Sciatic nerve (tissue), 2 donors: Measurements from ENCODE around the gene FCER1G. TPM values are rescaled to one million over a fixed set of nuclear protein-coding genes. Genes with fewer than 3 reads are reported as not detected.
"Not testable (repeated sequence)": the region's sequence is repeated elsewhere in the genome, so short reads cannot be mapped to it uniquely, and the experiment has no call there.

Experiments
- ATAC-seq: fragments of 200-7000 bp; cut with Tn5 transposase; one replicate; pipeline ENCODE4 v1.9.1; 2020; ENCODE audit warnings: mild to moderate bottlenecking, moderate library complexity
- DNase-seq: peaks from one replicate; pipeline ENCODE4 v3.0.0-alpha.2; 2020; ENCODE audit warnings: low spot score
- intact Hi-C: fragments of 100-400 bp; cut with DNase I; formaldehyde crosslinking; loops from one replicate; pipeline ENCODE4 v1.14.2; 2022
- microRNA-seq: library from miRNA; unstranded; fragments of <30 nt; microRNA quantifications from one replicate; pipeline ENCODE4 v1.2.0, GENCODE V29; 2020
- total RNA-seq: library from RNA; stranded (reverse); fragmentation: NEBNext Ultra II Directional; extraction: Animal tissue kit (Norgen Biotek cat#: 25700); gene quantifications from one replicate; pipeline ENCODE4 v1.2.1, GENCODE V29; 2021
- donor health status: DM: no; HTN: no; CAD: no.
- donor health status: DM: no; HTN: no; CAD: no.

The FCER1G gene
- total RNA-seq, 1 donor from 2014 or later = 43.9 TPM

- intact Hi-C loops = no loop called here
- DNase-seq (no peak), ATAC-seq (no peak)
Observed at GRCh38 chr1:161251579-161251978, 36.5 kb downstream of the FCER1G start.

- DNase-seq, ATAC-seq, intact Hi-C loops: not testable (repeated sequence)
Observed at GRCh38 chr1:161255302-161255701, 40.2 kb downstream of the FCER1G start.

GRCh38 chr1:161255955-161256520 is 40.9 kb downstream of the FCER1G start:
- intact Hi-C loops, ATAC-seq, DNase-seq: not testable (repeated sequence)

GRCh38 chr1:161257109-161257508 is 42.0 kb downstream of the FCER1G start:
- DNase-seq, intact Hi-C loops, ATAC-seq: not testable (repeated sequence)

GRCh38 chr1:161258439-161259344 is 43.6 kb downstream of the FCER1G start, which contains the start of gene PCP4L1:
Gene PCP4L1 (plus strand): TSS chr1:161258745. CDS start chr1:161258975, 230 bp downstream.
- intact Hi-C loops = no loop called here
- peak; percentile 63 for DNase-seq
- peak; percentile 70 for ATAC-seq

GRCh38 chr1:161259345-161259702 is 44.2 kb downstream of the FCER1G start:
- intact Hi-C loops = no loop called here
- no peak for ATAC-seq
- DNase-seq = no peak

GRCh38 chr1:161259765-161260164 is 44.7 kb downstream of the FCER1G start:
- intact Hi-C loops = no loop called here
- DNase-seq = no peak

GRCh38 chr1:161260376-161261260 is 45.5 kb downstream of the FCER1G start:
- DNase-seq = no peak
- no peak for ATAC-seq
- intact Hi-C loops = no loop called here

More at GRCh38 chr1:161259765-161260164, 44.7 kb downstream of the FCER1G start:
- ATAC-seq = no peak

GRCh38 chr1:161261261-161262235 is 46.5 kb downstream of the FCER1G start:
- DNase-seq (no peak), ATAC-seq (no peak)
- intact Hi-C loops = no loop called here

- ATAC-seq (no peak), DNase-seq (no peak)
- intact Hi-C loops = no loop called here
Observed at GRCh38 chr1:161265305-161265704, 50.2 kb downstream of the FCER1G start.

GRCh38 chr1:161266202-161266601 is 51.1 kb downstream of the FCER1G start:
- intact Hi-C loops = no loop called here
- ATAC-seq = no peak
- DNase-seq = no peak

GRCh38 chr1:161266836-161267235 is 51.7 kb downstream of the FCER1G start:
- ATAC-seq = no peak
- intact Hi-C loops = no loop called here
- DNase-seq = no peak

GRCh38 chr1:161267321-161267720 is 52.2 kb downstream of the FCER1G start:
- intact Hi-C loops = no loop called here
- DNase-seq (no peak), ATAC-seq (no peak)

Small RNA genes within 50 kb of the gene (microRNA-seq; reads per million reads assigned to microRNA genes)
- not detected for gene MIR5187

Other genes starting within 250 kb of the FCER1G start
- 20.3 TPM for gene F11R, start 194.1 kb upstream of the FCER1G start, total RNA-seq
- 13.1 TPM for gene TSTD1, start 176.3 kb upstream of the FCER1G start, total RNA-seq
- 58.0 TPM for gene USF1, start 169.3 kb upstream of the FCER1G start, total RNA-seq
- 13.7 TPM for gene ARHGAP30, start 145.4 kb upstream of the FCER1G start, total RNA-seq
- gene NECTIN4, start 125.7 kb upstream of the FCER1G start, total RNA-seq = 0.09 TPM
- 6.6 TPM for gene KLHDC9, start 116.9 kb upstream of the FCER1G start, total RNA-seq
- gene PFDN2, start 97.3 kb upstream of the FCER1G start, total RNA-seq = 57.0 TPM
- gene NIT1, start 97.2 kb upstream of the FCER1G start, total RNA-seq = 38.0 TPM
- 34.3 TPM for gene DEDD, start 82.6 kb upstream of the FCER1G start, total RNA-seq
- gene UFC1, start 61.3 kb upstream of the FCER1G start, total RNA-seq = 70.4 TPM
- gene USP21, start 55.8 kb upstream of the FCER1G start, total RNA-seq = 23.5 TPM
- gene PPOX, start 48.9 kb upstream of the FCER1G start, total RNA-seq = 25.0 TPM
- 21.0 TPM for gene B4GALT3, start 37.8 kb upstream of the FCER1G start, total RNA-seq
- 75.9 TPM for gene ADAMTS4, start 16.2 kb upstream of the FCER1G start, total RNA-seq
- gene NDUFS2, start 12.9 kb upstream of the FCER1G start, total RNA-seq = 76.5 TPM
- gene APOA2, start 8.3 kb downstream of the FCER1G start, total RNA-seq = not detected
- 11.0 TPM for gene TOMM40L, start 10.8 kb downstream of the FCER1G start, total RNA-seq
- not detected for gene NR1I3, start 22.9 kb downstream of the FCER1G start, total RNA-seq
- 0.89 TPM for gene PCP4L1, start 43.5 kb downstream of the FCER1G start, total RNA-seq
- 4,832 TPM for gene MPZ, start 94.7 kb downstream of the FCER1G start, total RNA-seq
- 124 TPM for gene SDHC, start 99.1 kb downstream of the FCER1G start, total RNA-seq
- gene CFAP126, start 152.6 kb downstream of the FCER1G start, total RNA-seq = 0.49 TPM